ENCODE measurements around the gene MFSD6L.
"Not testable (repeated sequence)": the region's sequence is repeated elsewhere in the genome, so short reads cannot be mapped to it uniquely, and the experiment has no call there.

Gene MFSD6L

DNA sequence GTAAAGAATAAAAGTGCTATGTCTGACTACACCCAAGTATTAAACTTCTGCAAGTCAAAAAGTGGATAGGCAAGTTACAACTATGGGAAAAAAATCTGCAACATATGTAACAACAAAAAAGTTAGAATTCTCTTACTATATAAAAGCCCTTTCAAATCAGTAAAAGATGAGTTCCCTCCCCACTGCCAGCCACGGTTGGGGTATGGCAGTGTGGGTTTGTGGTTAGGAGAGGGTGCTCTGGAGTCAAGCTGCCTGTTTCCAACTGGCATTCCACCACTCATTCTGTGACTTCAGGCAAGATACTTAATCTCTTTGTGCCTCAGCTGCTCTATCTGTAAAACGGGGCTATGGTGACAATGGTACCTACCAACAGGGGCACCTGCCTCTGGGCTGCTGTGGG, 26.6 kb upstream of the MFSD6L start:
- DNase-seq: no peak

DNA sequence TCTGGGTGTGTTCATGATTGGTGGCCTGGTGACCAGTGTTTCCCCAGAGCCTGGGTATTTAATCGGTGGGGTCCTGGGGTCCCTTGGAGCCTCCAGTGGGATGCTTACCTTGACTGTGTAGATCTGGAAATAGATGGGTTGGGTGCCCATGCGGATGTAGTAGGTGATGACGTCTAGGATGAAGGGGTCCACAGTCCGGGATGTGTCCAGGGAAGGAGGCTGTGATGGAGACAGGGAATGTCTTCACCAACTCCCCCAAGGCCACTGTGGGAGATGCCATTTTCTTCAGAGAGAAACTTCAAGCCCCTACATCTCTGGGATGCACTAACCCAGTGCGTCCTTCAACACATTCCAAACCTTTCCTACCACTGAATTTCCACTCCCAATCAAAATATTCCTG, 24.1 kb upstream of the MFSD6L start:
- no peak for DNase-seq

- no peak for DNase-seq
Measured at GRCh38 chr17:8822401-8823035, 23.4 kb upstream of the MFSD6L start.

GRCh38 chr17:8821446-8822105, 22.4 kb upstream of the MFSD6L start:
- no peak for DNase-seq

GRCh38 chr17:8820311-8821010, 21.3 kb upstream of the MFSD6L start:
- DNase-seq: no peak

- no peak for DNase-seq
Measured at GRCh38 chr17:8818654-8819330, 19.6 kb upstream of the MFSD6L start.

GRCh38 chr17:8818047-8818446, 18.9 kb upstream of the MFSD6L start:
- DNase-seq: no peak

DNA sequence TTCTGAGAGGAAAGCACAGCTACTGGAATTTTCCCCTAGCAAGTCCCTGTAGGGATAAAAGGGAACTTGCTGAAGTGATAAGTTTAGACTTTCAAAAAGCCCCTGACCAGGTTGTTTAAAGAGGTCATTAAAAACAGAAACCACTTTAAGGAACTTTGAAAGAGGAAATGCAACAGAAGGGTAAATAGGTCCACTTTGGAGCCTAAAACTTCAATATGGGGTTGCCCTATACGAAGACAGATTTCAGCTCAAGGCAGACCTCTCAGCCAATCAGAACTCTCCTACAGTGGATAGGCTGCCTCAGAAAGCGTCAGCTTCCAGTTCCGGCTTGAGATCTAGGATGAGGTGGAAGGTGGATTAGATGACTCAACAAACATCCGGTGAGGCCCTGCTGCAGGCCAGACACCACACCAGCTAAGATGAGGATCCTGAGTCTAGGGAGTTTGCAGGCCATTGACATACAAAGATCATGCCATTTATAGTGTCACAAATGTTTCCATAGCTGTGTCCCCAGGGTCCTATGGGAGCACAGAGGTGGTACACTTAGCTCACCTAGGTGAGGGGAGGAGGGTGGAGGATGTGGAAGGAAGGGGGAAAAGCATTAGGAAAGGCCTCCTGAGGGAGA, 7.9 kb upstream of the MFSD6L start:
- DNase-seq: peak; percentile 38 to 75

DNA sequence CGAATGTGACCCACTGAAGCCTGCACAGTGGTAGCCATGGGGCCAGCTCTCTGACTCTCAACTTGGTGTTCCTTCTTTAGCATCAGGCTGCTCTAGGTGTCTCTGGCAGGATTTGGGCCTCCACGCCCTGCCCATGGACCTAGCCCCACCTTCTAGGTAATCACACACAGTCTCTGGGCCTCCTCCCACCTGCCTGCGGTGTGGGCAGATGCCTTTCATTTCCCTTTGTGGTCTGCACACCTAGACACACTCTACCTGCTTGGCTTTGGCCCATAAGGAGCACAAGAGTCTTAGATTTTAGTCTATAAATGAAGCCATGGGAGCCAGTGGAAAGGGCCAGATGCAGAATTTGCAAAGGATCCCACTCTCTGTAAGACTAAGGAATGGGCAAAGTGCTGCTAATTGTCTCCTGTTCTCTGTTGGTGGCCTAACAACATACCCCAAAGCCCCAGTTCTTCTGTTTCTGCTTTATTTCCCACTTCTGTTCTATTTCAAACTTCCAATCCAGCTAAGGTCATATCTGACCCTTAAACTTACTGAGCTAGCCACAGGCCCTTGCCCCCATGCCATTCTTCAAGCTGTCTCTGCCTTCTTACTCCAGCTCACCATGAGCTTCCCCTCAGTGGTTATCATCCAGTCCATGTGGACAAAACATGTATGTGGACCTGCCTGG, 7.2 kb upstream of the MFSD6L start:
- peak in 1 of 2 donors; percentile 10 for DNase-seq

DNA sequence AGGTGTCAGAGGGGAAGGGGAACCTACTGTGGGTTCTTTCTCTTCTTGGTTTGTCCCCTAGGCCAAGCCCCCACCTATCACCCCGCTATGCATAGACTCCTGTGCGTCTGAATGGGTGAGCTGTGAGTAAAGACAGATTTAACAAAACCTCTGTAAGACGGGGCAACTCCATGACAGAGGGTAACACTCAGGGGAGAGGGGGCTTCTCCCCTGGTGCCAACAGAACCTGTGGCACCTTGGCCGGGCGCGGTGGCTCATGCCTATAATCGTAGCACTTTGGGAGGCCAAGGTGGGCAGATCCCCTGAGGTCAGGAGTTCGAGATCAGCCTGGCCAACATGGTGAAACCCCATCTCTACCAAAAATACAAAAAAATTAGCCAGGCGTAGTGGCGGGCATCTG, 6.2 kb upstream of the MFSD6L start:
- DNase-seq: not testable (repeated sequence)

- no peak for DNase-seq
Measured at GRCh38 chr17:8803531-8804420, 4.6 kb upstream of the MFSD6L start.

DNA sequence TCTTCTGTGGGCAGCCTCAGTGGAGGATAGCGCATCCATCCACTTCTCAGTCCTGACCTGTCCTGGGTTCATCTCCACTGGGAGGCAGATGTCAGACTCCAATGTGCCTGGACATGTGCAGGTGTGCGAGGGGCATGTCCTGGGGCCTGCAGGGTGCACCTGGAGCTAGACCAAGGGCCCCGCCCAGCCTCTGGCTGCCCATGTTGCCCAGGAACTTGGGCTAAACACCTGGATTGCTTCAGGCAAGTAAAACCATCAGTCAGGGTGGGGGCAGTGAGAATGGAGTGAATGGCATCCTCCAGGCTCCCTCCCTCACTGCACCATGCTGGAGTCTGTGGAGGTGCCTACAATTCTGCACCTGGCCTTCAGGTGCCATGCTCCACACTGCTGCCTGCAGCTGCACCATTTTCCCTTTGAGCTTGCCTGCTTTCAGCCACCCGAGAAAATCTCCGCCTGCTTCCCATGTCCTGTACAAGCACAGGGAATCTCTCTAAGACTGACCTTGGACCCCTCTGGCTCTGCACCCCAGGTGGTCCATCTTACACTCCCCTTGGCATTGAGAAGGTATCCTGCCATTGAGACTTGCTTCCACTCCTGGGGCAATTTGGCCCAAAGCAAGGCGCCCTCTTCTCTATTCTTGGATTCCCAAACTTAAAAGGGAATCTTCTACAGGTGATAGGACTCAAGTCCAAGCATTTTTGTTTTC, 2.1 kb upstream of the MFSD6L start:
- no peak for DNase-seq

- DNase-seq: no peak
Measured at GRCh38 chr17:8800656-8801055, 1.5 kb upstream of the MFSD6L start.

DNA sequence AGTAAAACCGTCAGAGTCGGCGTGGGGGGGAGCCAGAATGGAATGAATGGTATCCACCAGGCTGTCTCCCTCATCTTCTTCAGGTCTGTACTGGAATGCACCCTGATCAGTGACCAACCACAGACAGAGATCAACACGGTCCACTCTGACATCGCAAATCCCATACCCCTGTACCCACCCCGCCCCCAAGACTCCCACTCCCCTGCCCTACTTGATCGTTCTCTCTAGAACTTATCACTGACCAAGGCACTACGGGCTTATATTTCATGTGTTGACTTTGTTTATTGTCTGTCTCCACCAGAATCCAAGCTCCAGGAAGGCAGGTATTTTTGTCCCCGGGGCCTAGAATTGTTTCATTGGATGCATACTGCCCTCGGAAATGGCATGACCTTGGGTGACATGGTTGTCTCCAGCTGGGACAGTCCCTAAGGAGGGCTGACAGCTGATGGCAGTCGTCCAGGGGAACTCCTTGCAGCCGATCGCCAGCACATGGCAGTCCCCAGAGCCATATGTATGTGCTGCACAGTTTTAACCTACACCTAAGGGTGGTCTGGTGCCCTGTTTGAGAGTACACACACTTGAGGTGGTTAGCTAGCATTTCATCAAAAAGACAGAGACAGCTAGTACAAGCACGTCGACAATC, 526 bp upstream of the MFSD6L start:
- no peak for DNase-seq

DNA sequence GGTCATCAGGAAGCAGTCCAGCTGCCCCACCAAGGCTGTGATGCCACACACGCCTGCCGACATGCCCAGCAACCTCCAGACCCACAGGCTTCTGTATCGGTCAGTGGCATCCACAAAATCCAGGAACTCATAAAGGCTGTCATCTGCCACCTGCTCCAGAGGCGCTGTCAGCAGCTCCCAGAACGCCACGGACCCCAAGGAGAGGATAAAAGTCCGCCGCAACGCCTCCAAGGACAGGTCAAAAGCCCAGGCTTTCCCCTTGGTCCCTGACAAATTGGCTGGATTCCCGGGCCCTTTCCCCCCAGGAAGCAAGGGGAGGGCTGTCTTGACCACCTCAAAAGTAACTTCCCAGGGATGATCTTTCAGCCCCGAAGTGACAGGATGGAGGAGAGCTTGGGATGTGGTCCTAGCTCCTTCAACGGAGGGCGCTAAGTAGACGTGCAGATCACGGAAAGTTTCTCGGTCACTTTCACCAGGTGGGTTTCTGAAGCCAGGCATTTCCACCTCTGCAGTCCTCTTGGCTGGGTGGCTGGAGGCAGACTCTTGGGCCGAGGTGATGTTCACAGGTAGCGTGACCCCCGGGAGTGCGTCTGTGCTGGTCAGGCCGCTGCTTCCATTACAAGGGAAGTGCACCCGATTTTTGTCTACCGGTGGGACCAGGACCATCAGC, 854 bp downstream of the MFSD6L start:
- no peak for DNase-seq

- no peak for DNase-seq
Measured at GRCh38 chr17:8797621-8798175, 1.5 kb downstream of the MFSD6L start.

DNA sequence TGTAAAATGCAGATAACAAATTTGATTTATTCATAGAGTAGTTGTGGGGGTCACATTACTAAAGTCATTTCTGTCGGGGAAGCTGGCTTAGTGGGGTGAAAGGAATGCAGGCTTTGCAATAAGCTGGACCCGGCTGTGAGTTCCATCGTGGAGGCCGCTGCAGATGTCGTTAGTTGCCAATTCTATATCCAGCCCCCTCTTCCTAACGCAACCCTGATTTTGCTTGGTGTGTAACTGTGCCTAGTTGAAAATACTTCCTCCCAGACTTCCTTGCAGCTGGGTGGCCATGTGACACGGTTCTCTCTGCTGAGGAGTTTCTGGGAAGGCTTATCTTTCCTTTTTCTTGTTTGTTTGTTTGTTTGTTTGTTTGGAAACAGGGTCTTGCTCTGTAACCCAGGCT, 4.5 kb downstream of the MFSD6L start:
- no peak for DNase-seq

DNA sequence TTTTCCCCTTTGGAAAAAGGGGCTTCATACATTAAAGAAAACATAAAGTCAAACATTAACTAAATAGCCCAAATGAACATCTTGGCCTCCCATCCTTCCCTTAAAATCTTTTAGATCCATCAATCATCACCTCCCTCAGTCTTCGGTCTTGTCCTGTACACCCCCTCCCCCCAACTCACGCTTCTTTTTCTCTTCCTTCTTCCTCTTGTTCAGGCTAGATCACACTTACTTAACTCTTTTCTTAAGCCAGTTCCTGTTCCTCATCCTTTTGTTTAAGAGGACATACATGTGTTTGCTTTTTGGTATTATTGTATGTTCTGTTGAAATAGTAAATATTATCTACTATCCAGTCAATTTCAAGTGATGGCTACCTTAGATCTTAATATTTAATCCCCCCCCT, 5.5 kb downstream of the MFSD6L start:
- no peak for DNase-seq

- no peak for DNase-seq
Measured at GRCh38 chr17:8792646-8793045, 6.5 kb downstream of the MFSD6L start.

DNA sequence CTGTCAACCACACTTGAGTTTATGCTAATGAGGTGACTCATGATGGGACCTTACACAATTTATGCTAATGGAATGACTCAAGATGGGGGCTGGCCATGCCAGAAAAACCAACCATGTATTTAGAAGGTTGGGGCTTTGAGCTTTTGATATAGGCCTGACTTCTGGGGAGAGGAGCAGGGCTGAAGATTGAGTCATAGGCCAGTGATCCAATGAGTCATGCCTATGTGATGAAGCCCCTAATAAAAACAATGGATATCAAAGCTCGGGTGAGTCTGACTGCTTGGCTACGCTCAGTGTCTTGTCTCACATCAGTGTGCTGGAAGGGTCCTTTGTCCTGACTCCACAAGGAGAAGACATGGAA, 7.3 kb downstream of the MFSD6L start:
- DNase-seq: peak in 1 of 2 donors; percentile 18

Measured in CD4-positive, alpha-beta T cell treated with Interferon alpha-2 for 1 hour (primary cell).